IPS-18a (cell line): ENCODE results near the gene SURF1.
"Not testable (repeated sequence)": the region's sequence is repeated elsewhere in the genome, so short reads cannot be mapped to it uniquely, and the experiment has no call there.

Experiments used
- H3K27ac ChIP-seq: one replicate; pipeline ENCODE4 v1.5.1; 2013; ENCODE audit warnings: low read length
- H3K27me3 ChIP-seq: one replicate; pipeline ENCODE4 v1.6.1; 2013; ENCODE audit warnings: mild to moderate bottlenecking, low read length; ENCODE audit not compliant: control insufficient read depth, insufficient read depth
- H3K36me3 ChIP-seq: one replicate; pipeline ENCODE4 v1.6.1; 2013; ENCODE audit warnings: low read depth, low read length; ENCODE audit not compliant: control insufficient read depth
- H3K4me1 ChIP-seq: one replicate; pipeline ENCODE4 v1.6.1; 2013; ENCODE audit warnings: low read depth, low read length; ENCODE audit not compliant: control insufficient read depth
- H3K4me3 ChIP-seq: one replicate; pipeline ENCODE4 v1.5.1; 2013; ENCODE audit warnings: low read length
- H3K9ac ChIP-seq: one replicate; pipeline ENCODE4 v1.6.1; 2013; ENCODE audit warnings: mild to moderate bottlenecking, low read length, moderate library complexity
- H3K9me3 ChIP-seq: one replicate; pipeline ENCODE4 v1.6.1; 2013; ENCODE audit warnings: low read depth, low read length; ENCODE audit not compliant: control insufficient read depth

SURF1 gene

DNA sequence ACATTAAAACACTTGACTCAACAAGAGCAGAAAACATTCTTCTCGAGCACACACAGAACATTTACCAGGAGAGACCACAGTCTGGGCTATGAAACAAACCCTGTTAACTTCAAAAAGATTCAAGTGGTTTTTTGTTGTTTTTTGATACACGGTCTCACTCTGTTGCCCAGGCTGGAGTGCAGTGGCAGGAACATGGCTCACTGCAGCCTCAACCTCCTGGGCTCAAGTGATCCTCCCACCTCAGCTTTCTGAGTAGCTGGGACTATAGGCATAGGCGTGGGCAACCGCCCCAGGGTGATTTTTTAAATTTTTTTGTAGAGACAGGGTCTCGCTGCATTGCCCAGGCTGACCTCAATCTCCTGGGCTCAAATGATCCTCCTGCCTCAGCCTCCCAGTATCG, 29.3 kb downstream of the SURF1 start:
- H3K4me3 ChIP-seq, H3K4me1 ChIP-seq, H3K9ac ChIP-seq, H3K9me3 ChIP-seq, H3K27me3 ChIP-seq, H3K27ac ChIP-seq: not testable (repeated sequence)
- peaks cover 16% of the 10 kb centered on the region for H3K36me3 ChIP-seq

GRCh38 chr9:133323991-133324703, 32.1 kb downstream of the SURF1 start:
- Histone ChIP-seq H3K4me1 (no peaks in the 10 kb centered on the region), H3K36me3 (no peaks in the 10 kb centered on the region), H3K4me3 (no peak overlapping the region), H3K27me3 (no peaks in the 10 kb centered on the region), H3K9me3 (peaks cover 10% of the 10 kb centered on the region), H3K9ac (no peak overlapping the region), H3K27ac (no peak overlapping the region)

GRCh38 chr9:133323211-133323610, 33.1 kb downstream of the SURF1 start:
- no peaks in the 10 kb centered on the region for H3K4me1 ChIP-seq
- no peak overlapping the region for H3K9ac ChIP-seq
- peaks cover 10% of the 10 kb centered on the region for H3K9me3 ChIP-seq
- no peak overlapping the region for H3K27ac ChIP-seq
- H3K4me3 ChIP-seq, result no peak overlapping the region
- no peaks in the 10 kb centered on the region for H3K27me3 ChIP-seq
- H3K36me3 ChIP-seq, result no peaks in the 10 kb centered on the region

DNA sequence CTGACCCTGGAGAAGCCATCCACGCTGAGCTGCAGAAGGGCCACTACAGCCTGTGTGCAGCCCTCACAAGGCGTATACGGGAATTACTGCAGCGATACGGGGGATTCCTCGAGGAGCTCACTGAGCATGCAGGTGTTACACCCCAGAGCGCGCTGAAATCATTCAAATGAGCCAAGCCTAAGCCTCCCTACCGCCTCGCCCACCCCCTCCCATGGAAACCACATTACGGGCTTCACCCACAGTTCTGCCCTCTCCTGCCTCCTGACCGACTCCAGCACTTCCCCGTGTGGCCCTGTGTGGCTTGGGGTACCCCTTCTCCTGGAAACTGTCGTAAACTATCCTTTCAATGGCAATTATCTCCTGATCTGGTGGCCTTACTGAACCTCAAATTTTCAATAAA, 33.6 kb downstream of the SURF1 start:
- no peaks in the 10 kb centered on the region for H3K27me3 ChIP-seq
- no peak overlapping the region for H3K27ac ChIP-seq
- H3K9ac ChIP-seq, result no peak overlapping the region
- H3K36me3 ChIP-seq, result no peaks in the 10 kb centered on the region
- no peaks in the 10 kb centered on the region for H3K4me1 ChIP-seq
- H3K4me3 ChIP-seq, result no peak overlapping the region
- H3K9me3 ChIP-seq, result peaks cover 10% of the 10 kb centered on the region

DNA sequence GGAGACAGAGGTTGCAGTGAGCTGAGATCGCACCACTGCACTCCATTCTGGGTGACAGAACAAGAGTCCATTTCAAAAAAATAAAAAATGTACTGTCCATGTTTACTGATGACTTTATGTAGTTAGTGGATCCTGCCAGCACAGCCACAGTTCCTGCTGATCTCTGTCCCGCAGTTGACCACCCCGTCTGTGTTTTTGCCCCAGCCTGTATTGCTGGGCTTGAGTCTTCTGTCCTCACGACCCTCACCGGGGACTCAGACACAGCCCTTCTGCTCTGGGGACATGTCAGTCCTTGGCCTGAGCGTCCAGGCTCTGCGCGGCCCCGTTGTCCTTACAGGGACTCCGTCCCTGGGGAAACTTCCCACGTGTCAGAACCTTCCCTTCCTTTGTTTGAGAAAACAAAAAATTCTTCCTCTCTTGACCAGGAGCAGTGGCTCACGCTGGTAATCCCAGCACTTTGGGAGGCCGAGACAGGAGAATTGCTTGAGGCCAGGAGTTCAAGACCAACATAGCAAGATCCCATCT, 34.8 kb downstream of the SURF1 start:
- Histone ChIP-seq H3K9ac (no peak overlapping the region), H3K27me3 (no peaks in the 10 kb centered on the region), H3K9me3 (peaks cover 10% of the 10 kb centered on the region), H3K4me3 (no peak overlapping the region), H3K36me3 (no peaks in the 10 kb centered on the region), H3K27ac (no peak overlapping the region), H3K4me1 (no peaks in the 10 kb centered on the region)

DNA sequence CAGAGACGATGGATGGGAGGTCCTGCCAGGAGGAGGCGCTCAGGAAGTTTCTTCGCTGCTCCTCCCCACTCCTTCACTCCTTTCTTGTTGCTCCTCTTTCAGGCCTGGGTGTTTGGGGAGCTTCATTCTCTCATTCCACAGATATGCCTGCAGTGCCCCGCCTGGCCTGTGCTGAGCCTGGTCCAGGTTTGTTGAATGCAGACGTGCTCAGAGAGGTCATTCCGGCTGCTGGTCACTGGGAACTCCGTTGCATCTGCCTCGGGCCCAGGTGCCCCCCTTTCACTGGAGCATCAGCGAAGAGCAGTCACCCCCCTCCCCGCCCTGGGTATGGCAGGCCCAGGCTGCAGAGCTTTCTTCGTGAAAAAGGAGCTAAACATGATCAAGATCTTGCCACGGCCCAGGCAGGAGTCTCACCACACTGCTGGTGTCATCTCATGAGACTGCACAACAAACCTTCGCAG, 35.8 kb downstream of the SURF1 start:
- no peaks in the 10 kb centered on the region for H3K27me3 ChIP-seq
- no peak overlapping the region for H3K27ac ChIP-seq
- H3K4me3 ChIP-seq, result no peak overlapping the region
- no peak overlapping the region for H3K9ac ChIP-seq
- H3K4me1 ChIP-seq, result no peaks in the 10 kb centered on the region
- no peaks in the 10 kb centered on the region for H3K36me3 ChIP-seq
- peaks cover 10% of the 10 kb centered on the region for H3K9me3 ChIP-seq

DNA sequence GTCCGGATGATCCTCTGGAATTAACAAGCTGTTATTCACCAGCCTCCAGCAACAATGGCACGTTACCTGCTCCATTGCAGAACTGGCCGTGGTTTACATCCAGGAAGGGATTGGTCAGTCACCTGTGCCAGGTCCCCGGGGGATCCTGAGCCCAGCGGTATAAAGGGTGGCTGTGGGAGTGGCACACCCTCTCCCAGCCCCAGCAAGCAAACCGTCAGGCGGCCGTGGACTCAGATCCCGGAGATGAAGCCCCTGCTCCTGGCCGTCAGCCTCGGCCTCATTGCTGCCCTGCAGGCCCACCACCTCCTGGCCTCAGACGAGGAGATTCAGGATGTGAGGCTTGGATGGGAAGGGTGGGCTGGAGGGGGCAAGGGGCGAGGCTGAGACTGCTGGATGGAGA, 38.7 kb downstream of the SURF1 start:
- H3K36me3 ChIP-seq, H3K9ac ChIP-seq, H3K27me3 ChIP-seq, H3K27ac ChIP-seq, H3K4me3 ChIP-seq, H3K4me1 ChIP-seq, H3K9me3 ChIP-seq: not testable (repeated sequence)

GRCh38 chr9:133315997-133316396, 40.3 kb downstream of the SURF1 start:
- Histone ChIP-seq H3K27ac (no peak overlapping the region), H3K4me1 (no peaks in the 10 kb centered on the region), H3K27me3 (no peaks in the 10 kb centered on the region), H3K36me3 (no peaks in the 10 kb centered on the region), H3K9ac (no peak overlapping the region), H3K9me3 (no peaks in the 10 kb centered on the region), H3K4me3 (no peak overlapping the region)

DNA sequence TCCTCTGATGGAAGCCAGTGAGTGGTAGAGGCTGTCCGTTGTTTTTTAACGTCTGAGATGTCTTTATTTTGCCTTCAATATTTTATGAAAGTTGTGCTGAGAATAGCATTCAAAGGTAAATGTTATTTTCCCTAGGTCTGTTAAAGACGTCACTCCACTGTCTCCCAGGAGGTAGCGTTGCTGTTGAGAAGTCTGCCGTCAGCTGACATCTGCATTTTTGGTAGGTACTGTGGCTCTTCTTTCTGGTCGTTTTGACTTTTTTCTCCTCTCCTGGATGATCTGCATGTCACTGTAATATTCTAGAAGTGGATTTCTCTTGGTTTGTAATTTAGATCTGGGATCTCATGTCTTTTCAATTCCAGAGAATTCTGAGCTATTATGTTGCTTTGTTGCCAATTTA, 46.7 kb downstream of the SURF1 start:
- Histone ChIP-seq H3K9me3 (no peaks in the 10 kb centered on the region), H3K27ac (no peak overlapping the region), H3K27me3 (no peaks in the 10 kb centered on the region), H3K36me3 (no peaks in the 10 kb centered on the region), H3K4me1 (no peaks in the 10 kb centered on the region), H3K9ac (no peak overlapping the region), H3K4me3 (no peak overlapping the region)

DNA sequence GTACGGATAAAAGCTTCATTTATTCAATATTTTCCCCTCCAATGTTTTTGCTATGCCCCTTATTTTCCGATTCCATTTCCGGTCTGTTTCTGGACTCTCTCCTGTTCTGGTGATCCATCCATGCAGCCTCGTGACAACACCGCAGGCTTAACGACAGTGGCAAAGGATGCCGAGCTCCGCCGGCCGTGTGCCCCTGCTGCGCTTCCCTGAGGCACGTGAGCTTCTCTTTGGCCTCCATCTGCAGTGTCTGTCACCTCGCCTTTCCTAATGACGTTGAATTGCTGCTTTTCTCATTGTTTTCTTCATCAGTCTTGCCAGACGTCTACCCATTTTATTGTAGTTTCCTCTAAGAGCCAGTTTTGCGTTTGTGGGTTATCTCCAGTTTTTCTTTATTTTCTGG, 49.0 kb downstream of the SURF1 start:
- Histone ChIP-seq H3K27me3 (no peaks in the 10 kb centered on the region), H3K4me1 (no peaks in the 10 kb centered on the region), H3K9ac (no peak overlapping the region), H3K4me3 (no peak overlapping the region), H3K9me3 (no peaks in the 10 kb centered on the region), H3K36me3 (no peaks in the 10 kb centered on the region), H3K27ac (no peak overlapping the region)

DNA sequence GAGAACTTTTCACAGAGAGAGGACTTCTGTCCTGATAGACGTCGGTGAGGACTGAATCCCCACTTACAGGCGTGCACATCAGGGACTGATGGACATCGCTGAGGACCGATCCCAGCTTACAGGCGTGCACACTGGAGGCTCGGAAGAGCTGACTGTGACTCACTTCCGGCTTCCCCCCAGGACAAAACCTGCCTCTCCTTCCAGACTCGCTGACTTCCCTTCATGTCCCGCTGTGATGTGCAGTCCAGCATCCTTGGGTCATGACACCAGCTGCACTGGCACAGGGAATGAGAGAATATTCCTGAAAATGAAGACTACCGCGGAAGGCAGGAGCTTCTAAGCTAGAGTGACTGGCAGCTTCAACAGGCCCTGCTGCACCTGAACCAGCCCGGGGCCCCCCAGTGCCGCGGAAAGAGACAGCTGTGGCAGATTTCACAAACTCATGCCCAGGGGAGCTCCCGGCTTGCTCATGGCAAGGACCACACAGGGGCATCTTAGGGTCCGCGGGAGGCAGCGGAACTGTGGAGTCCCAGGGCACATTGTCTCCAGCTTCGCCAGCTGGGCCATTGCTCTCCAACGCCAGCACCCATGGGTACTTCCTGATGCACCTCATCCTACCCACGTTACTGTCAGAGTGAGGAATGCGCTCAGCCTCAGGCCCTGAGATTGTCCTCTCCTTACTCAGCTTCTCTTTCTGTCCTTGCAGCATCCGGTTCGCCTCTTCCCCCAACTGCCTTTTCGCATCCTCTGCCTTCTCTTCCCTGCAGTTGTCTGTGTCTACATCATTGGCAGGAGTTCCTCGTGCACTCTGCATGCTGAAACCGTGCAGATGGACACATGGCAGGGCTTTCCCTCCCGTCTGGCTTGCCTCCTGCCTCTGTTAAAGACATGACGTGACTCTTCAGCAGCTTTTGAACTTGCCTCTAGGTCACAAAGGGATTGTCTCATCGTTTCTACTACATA, 49.8 kb downstream of the SURF1 start:
- Histone ChIP-seq H3K9me3 (no peaks in the 10 kb centered on the region), H3K27me3 (no peaks in the 10 kb centered on the region), H3K4me1 (no peaks in the 10 kb centered on the region), H3K27ac (no peak overlapping the region), H3K36me3 (no peaks in the 10 kb centered on the region), H3K9ac (no peak overlapping the region), H3K4me3 (no peak overlapping the region)
